Stimulated activated CD4-positive, alpha-beta T cell treated with anti-CD3 and anti-CD28 coated beads, Interleukin-15, amount 100 ng/mL, for 48 hours (primary cell): ENCODE results near the gene CACNA1C.
"Not testable (repeated sequence)": the region's sequence is repeated elsewhere in the genome, so short reads cannot be mapped to it uniquely, and the experiment has no call there.

Experiments used
- DNase-seq, 2 donors: peaks; one replicate each; pipeline ENCODE4 v3.0.0-alpha.2; 2020; ENCODE audit warnings: low read depth in 2 of 2

The CACNA1C gene

DNA sequence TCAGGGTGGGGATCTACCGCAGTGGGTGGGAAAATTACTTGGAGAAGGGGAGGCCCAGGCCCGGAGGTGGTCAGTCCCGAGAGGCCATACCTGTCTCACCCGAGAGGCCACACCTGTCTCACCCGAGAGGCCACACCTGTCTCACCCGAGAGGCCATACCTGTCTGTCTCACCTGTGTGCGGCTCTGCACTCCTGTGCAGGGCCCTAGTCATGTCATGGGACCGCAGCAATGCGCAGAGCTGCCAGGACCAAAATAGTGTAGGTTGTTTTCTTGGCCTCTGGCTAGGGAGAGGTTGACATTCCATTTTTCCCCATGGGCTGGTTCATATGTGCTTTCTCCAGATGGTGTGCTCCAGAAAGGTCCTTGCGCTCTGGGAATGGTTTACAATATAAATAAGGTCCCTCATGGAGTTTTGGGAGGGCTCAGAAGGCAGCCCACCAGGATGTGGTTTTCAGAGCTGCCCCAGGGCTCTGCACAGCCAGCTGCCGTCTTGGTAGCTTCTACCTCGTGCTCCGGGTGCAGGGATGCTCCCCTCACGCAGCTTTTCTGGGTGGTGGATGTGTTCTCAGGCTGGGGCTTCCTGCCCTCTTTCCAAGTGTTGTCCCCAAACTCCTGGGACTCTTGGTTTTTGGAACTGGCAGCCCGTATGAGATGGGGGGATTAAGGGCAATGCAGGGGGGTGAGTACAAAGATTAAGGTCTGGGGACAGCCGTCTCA is 58.2 kb downstream of the CACNA1C start:
- no peak for DNase-seq

DNA sequence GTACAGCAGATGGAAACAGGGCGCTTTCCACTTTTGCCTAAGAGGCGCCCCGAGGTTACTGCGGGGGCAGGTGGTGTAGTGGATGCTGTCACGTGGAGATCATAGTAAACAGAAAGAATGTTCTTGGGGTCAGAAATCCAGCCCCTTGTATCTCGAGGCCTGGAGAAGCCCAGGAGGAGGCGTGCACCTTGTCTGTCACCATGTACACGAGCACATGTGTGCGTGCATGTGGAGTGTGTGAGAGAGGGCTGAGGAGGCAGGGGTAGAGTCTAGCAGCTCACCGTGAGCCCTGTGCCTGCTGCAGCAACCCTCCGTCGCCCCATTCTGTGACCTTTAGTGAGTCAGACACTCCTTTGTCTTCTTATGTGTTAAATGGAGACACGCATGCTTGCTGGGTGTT is 59.0 kb downstream of the CACNA1C start:
- no peak for DNase-seq

DNA sequence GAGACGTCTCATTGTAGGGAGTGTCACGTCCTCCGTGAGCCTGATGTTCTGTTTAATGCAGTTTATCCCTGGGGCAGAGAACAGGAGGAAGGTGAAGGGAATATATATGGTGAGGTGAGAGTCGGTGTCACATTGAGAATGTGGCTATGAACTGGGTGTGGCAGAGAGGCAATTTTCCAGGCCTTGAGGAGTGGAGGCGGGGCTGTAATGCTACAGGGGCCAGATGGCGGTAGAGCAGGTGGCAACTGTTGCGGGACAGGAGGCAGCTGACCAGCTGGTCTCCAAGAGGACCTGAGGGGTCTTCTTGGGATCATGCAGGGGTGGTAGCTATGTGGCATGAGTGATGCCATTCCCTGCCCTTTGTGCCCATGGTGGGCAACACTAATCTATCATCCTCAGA is 59.6 kb downstream of the CACNA1C start:
- DNase-seq = no peak

DNA sequence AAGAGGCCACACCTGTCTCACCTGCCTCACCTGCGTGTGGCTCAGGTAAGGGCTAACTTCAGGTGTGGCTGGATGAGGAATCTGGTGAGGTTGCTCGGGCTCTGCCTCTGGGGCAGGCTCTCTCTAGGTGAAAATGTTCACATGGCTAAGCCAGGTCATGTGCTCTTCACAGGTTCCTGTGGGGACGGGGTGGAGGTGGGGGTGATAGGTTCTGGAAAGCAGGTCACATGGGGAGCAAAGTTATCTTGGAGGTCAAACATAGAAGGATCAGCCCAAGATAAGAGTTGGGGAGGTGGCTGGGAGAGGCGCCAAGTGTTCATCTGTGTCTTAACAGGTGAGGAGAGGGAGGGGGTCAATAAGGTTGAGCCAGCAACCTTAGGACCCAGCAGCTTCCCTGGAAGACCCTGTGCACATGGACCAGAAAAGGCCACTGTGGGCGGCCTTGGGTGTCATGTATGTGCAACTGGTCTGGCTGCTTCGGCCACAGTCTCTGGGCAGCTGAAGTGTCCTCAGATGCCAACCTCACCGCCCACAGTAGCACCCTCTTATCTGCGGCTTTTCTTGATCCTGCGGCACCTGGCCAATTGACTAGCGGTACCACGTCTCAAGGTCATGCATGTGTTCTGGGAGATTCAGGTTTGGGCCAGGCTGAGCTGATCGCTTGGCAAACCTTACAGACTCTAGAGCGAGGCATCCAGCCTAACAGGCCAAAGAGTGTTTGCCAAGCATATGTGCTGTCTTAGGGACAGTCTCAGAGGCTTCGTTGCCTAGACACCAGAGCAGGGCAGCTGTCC is 60.5 kb downstream of the CACNA1C start:
- DNase-seq = no peak

DNA sequence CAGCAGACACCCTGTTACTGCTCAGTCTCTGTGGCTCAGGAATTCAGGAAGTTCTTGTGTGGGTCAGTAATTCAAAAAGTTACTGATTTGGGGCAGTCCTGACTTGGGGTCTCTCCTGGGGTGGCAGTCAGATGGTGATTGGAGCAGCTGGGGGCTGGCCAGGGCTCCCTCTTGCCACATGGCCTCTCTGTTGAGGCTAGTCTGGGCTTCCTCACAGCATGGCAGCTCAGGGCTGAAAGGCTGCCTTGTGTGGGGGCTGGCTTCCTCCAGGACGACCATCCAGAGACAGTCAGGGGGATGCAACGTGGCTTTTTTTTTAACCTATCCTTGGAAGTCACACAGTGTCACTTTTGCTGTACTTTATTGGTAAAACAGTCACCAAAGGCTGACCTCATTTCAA is 61.3 kb downstream of the CACNA1C start:
- no peak for DNase-seq

DNA sequence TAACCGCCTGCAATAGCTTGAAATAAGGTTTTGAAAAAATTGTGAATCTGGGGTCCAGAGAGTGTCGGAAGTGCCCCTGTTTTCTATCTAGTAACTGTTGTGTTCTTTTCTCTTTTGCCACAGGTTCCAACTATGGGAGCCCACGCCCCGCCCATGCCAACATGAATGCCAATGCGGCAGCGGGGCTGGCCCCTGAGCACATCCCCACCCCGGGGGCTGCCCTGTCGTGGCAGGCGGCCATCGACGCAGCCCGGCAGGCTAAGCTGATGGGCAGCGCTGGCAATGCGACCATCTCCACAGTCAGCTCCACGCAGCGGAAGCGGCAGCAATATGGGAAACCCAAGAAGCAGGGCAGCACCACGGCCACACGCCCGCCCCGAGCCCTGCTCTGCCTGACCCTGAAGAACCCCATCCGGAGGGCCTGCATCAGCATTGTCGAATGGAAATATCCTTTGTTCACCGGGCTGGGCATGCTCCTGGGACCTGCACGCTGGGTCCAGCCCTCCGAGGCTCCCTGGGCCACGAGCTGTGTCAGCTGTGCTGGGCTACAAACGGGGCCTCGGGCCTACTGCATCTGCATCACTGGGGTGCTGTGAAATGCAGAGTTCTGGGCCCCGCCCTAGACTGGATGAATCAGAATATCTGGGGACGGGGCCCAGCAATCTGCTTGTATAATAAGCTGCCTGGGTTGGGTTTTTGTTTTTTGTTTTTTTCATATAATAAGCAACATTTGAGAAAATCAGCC is 62.5 kb downstream of the CACNA1C start:
- DNase-seq = no peak

DNA sequence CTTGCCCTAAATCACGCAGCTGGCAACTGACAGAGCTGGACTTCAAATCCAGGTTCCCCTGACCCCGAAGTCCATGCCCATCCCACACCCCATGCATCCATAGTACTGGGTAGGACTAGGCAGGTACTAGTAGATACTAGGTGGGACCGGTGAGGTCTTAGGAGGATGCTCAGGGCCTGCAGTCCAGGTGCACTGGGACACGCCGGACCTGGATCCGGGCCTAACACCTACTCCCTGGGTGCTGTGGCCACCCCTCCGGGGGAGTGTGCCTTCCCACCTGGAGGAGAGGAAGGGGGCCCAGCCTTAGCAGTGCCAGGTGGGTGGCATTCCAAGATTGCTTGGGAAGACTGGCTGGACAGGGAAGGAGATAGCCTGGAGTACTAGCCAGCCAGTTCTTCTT is 64.8 kb downstream of the CACNA1C start:
- DNase-seq = no peak

DNA sequence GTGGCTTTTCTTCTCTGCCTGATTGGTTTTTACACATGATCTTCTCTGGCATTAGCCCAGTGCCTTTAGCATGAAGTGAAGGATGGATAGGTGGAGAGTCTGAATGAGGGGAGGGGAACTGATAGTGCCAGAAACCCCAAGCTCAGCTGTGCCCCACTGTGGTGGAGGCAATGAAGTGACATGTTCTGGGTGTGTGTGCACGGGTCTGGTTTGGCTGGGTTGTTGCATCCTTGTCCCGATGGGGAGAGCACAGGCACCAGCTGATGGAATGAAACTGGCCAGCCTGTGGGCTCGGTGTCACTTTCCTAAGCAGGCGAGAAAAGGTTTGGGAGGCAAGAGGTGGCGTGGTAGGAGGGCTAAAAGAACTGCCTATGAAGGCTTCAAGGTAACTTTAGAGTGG is 65.3 kb downstream of the CACNA1C start:
- no peak for DNase-seq

DNA sequence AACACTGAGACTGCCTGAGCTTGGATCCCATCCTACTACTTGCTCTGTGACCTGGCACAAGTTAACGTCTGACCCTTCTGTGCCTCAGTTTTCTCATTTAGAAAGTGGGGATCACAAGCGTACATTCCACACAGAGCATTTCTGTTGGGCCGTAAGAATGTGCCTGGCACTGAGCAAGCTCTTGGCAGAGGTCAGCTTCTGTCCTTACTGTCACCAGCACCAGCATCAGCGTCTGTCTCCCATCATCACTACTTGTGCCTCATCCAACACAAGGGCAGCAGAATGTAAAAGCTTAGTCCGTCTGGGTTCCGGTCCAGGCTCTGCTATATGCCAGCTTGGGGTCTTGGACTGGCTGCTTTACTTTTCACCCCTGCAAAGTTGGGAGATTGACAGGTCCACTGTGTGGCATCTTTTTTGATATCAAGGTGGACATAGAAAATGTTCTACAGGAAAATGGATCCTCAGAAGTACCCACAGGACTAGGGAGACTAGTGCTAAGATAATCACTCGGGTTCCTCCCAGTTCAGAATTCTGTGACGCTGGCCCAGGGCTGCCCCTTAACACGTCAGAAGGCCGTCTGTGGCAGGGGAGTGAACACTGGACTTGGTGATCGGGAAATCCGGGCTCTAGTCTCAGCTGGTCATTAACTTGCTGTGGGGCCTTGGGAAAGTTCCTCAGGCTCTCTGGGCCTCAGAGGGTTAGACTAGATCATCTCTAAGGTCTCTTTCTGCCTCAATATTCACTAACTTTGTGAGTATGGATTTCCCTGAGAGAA is 65.9 kb downstream of the CACNA1C start:
- DNase-seq = no peak

DNA sequence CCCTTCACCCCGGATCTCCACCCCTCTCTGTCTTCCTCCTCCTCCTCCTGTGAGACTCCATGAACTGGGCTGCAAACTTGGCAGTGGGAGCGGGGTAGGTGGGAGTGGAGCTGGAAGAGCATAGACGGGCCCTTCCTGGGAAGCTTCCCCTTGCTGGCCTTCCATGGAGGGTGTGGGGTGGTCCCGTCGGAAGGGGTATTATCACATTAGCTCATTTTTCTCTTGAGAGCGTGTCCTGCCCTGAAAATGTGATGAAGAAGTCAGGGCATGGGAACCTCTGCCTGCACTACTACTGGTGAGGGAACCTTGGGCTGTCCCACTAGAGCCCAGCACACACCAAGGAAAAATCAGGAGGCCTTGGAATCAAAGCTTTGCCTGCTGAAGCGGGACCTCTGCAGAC is 66.5 kb downstream of the CACNA1C start:
- DNase-seq = no peak

DNA sequence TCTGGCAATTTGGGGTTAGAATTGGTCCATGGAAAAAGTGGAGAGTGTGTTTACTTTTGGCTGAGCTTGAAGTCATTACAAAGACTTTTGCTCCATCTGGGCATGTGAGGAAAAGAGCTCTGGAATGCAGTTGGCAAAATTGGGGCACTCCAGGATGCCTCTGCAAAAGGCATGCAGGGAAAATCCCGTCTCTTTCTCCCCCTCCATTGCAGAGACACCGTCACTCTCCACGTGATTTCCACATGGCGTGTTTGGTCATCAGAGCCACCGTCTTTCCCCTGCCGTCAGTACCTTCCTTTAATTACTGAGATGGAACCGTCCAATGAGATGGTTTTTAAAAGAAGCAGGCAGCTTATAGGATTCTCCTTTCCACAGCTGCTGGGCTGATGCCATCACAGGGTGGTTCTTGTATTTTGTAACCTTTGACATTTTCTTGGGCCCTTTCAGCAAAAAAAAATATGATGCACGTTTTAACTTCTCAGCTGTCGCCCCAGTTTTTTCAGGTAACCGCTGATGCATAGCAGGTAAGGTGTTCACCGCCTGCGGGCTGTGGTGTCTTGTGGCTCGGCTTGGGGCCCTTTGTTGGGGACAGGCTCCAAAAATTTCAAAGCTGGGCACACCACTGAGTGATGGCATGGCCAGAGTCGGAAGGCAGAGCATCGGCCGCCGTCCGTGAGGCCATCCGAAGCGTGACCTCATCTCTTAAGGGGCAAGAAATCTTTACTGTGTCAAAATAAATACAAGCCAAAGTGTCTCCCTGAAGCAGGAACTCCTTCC is 68.4 kb downstream of the CACNA1C start:
- no peak for DNase-seq

DNA sequence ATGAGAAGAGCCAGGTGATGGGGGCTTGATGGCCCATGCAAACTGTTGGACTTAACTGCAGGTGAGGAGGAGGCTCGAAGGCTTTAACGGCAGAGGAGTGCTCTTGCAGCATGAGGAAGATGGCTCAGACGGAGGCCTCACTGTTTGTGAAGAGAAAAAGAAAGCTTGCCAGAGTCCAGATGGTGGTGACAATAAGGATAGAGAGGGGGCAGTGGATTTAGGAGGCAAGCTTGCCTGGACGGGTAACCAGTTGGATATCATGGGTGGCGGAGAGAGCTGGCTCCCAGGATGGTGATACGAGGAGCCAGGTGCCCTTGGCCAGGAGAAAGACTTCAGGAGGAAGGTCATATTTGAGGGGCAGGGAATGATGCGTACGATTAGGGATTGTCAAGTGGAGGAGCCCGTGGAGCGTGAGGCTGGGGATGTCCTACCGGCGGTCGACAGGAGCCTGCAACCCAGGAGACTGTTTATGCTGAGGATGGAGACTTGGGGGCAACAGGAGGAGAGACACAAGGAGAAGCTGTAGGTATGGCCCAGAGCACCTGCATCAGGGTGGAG is 71.8 kb downstream of the CACNA1C start:
- DNase-seq = no peak

DNA sequence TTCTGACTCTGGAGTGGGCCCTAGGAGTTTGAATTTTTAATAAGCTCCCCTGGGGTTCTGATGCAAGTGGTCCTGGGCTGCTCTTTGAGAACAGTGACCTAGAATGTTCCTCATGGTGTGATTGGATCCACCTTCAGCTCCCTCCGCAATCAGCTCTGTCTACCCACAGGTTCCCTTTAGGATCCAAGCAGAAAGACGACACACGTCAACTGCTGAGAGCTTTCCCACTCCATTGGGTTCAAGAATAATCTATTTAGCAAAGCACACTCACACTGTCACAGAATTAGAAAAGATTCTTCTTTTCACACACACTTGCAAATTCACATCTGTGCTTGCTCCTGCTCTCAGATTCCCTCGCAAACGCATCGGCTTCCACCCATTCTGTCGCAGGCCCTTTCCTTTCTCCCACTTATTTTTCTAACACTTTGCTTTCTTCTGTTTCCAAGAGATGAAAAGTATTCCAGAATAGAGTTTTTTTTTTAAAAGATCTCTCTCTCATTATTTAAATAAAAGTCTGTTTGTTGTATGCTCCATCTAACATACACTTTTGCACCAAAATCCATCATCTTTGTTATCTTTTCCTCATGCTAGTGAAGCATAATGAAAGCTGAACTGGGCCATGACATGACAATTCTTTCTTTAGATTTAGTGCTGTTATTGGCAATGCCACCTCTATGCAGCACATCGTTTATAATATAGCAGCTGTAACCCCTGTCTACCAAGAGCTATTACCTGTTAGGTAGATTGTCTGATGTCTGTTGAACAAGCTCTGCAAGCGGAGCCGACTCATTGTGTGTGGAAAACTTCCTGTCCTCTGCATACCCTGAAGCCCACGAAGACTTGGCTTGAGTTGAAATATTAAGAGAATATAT is 73.1 kb downstream of the CACNA1C start:
- no peak for DNase-seq

DNA sequence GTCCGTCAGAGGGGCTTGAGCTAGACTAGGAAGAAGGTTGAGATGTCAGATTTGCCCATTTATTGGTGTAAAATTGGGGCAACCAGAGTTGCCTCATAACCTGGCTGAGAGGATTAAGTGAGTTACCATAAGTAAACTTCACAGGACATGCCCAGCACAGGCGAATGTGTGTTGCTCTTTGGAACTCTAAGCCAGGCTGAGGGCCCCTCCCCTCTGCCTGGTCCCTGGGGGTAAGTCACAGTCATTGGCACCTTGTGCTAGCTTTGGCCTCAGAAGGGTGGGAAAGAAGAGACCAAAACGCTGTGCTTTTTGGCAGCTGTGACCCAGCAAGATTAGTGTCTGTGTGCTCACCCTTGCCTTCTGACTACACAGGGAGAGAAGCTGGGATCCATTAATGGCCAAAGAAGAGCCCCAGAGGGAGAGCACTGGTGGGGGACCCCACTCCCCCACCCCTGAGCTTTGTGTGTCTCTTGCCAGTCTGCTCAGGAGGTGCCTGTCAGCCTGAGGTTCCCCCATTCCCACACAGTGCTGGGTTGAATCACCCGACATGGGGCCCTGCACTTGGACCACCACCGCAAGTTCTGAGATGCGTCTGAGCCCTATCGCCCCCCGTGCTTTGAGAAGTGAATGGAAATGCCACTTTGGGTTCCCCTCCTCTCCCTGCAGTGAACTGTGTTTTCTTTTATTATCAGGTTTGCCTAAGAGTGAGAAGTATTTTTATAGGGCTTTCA is 74.1 kb downstream of the CACNA1C start:
- no peak for DNase-seq

DNA sequence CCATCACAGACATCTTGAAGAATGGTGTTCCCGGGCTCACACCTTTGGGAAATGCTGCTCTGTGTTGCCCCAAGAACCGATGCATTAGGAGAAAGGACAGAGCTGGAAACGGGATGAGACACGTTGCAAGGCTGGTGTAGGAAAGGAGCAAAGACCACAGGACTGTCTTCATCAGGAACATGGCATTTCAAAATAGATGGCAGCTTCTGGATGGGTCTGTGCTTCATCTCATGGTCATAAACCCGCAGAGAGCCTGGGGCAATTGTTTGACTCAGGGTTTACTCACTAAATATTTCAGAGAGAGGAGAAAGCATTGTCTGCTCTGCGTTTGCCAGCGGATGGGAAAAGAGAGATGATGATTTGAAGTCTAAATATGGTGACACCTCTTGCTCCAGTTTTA is 76.3 kb downstream of the CACNA1C start:
- no peak for DNase-seq

DNA sequence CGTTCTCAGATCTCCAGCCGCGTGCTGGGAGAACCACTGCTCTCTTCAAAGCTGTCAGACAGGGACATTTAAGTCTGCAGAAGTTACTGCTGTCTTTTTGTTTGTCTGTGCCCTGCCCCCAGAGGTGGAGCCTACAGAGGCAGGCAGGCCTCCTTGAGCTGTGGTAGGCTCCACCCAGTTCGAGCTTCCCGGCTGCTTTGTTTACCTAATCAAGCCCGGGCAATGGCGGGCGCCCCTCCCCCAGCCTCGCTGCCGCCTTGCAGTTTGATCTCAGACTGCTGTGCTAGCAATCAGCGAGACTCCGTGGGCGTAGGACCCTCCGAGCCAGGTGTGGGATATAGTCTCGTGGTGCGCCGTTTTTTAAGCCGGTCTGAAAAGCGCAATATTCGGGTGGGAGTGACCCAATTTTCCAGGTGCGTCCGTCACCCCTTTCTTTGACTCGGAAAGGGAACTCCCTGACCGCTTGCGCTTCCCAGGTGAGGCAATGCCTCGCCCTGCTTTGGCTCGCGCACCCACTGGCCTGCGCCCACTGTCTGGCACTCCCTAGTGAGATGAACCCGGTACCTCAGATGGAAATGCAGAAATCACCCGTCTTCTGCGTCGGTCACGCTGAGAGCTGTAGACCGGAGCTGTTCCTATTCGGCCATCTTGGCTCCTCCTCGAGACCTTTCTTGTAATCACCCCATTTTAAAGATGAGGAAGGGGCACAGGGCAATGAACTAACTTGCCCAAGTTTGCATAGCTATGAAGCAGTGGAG is 83.1 kb downstream of the CACNA1C start:
- DNase-seq = not testable (repeated sequence)

DNA sequence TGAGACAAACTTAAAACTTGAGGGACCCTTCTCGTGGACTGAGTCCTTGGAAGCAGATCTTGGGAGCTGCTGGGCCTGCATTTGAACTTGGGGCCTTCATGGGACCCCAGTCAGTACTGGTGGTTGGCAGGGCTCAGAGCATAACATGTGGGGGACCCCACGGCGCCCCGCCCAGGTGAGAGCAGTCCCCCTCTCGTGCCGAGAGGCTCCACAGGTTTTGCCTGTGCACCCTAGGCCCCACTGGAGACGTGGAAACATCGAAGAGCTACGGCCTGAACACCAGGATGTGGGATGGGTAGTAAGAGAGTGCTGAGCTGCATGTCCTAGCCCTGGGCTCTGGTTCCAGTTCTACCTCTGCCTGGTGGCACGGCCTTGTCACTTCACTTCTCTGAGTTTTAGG is 84.1 kb downstream of the CACNA1C start:
- no peak for DNase-seq

DNA sequence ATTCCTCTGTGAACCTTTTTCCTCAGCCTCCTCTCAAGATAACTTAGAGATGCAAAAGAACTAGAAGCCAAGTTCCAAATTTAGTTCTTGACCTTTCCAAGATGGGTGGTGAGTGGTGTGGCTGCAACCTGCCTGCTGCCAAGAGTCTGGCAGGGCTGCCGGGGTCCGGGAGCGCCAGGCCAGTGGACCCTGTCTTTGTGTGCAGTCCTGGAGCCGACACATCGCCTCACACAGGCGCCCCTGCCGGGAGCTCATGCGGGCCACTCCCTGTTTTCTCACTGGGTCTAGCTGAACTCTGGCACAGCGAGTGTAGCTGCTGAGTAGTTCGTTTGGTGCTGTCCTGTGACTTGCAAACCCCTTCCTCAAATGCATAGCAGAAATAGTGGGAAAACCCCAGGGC is 84.9 kb downstream of the CACNA1C start:
- no peak for DNase-seq
